ENCODE measurements around the gene RABGEF1.

DNA sequence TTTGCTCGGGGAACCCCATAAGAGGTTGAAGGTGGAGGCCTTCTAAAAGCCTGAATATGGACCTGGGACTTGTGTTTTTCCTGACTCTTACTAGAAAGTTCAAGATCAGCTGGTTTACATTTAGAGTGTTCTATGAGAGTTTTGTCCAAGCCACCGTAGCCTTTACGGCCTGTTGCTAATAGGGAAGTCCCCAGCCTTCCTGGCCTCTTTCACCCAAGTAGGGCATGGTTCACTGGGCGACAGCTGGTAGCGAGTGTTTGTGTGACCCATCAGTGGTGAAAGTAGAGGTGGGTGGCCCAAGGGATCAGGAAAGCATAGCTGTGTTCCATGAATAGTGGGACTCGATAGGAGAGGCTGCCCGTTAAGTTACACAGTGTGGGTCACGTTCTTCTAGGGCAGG is 60.1 kb downstream of the RABGEF1 start:
- no peak for TF ChIP-seq POLR2A (IDR thresholded peaks at IDR 0.05)
- TF ChIP-seq, protein P1, sequence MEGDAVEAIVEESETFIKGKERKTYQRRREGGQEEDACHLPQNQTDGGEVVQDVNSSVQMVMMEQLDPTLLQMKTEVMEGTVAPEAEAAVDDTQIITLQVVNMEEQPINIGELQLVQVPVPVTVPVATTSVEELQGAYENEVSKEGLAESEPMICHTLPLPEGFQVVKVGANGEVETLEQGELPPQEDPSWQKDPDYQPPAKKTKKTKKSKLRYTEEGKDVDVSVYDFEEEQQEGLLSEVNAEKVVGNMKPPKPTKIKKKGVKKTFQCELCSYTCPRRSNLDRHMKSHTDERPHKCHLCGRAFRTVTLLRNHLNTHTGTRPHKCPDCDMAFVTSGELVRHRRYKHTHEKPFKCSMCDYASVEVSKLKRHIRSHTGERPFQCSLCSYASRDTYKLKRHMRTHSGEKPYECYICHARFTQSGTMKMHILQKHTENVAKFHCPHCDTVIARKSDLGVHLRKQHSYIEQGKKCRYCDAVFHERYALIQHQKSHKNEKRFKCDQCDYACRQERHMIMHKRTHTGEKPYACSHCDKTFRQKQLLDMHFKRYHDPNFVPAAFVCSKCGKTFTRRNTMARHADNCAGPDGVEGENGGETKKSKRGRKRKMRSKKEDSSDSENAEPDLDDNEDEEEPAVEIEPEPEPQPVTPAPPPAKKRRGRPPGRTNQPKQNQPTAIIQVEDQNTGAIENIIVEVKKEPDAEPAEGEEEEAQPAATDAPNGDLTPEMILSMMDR (IDR thresholded peaks at IDR 0.05), result no peak
